Measurements from ENCODE around the gene USP32.

- TF ChIP-seq ATF3 (CRISPR knock-in tag; conservative IDR thresholded peaks at IDR 0.05) (no peak), TEAD1 (CRISPR knock-in tag; IDR thresholded peaks at IDR 0.05) (no peak), FOXP1 (CRISPR knock-in tag; IDR thresholded peaks at IDR 0.05; ENCODE audit: borderline replicate concordance) (no peak), CREB1 (CRISPR knock-in tag; IDR thresholded peaks at IDR 0.05) (no peak), ZNF425 (CRISPR knock-in tag; conservative IDR thresholded peaks at IDR 0.05) (no peak), ATF1 (CRISPR knock-in tag; IDR thresholded peaks at IDR 0.05) (no peak), ARID4B (CRISPR knock-in tag; IDR thresholded peaks at IDR 0.05; ENCODE audit: borderline replicate concordance) (no peak), ELF4 (CRISPR knock-in tag; IDR thresholded peaks at IDR 0.05; ENCODE audit: low read depth) (no peak), MLX (CRISPR knock-in tag; IDR thresholded peaks at IDR 0.05) (no peak), ZNF263 (CRISPR knock-in tag; IDR thresholded peaks at IDR 0.05; ENCODE audit: low read depth) (no peak)
- TF ChIP-seq, protein P1, sequence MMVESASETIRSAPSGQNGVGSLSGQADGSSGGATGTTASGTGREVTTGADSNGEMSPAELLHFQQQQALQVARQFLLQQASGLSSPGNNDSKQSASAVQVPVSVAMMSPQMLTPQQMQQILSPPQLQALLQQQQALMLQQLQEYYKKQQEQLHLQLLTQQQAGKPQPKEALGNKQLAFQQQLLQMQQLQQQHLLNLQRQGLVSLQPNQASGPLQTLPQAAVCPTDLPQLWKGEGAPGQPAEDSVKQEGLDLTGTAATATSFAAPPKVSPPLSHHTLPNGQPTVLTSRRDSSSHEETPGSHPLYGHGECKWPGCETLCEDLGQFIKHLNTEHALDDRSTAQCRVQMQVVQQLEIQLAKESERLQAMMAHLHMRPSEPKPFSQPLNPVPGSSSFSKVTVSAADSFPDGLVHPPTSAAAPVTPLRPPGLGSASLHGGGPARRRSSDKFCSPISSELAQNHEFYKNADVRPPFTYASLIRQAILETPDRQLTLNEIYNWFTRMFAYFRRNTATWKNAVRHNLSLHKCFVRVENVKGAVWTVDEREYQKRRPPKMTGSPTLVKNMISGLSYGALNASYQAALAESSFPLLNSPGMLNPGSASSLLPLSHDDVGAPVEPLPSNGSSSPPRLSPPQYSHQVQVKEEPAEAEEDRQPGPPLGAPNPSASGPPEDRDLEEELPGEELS (CRISPR knock-in tag; IDR thresholded peaks at IDR 0.05) = no peak
- TF ChIP-seq, protein P2, sequence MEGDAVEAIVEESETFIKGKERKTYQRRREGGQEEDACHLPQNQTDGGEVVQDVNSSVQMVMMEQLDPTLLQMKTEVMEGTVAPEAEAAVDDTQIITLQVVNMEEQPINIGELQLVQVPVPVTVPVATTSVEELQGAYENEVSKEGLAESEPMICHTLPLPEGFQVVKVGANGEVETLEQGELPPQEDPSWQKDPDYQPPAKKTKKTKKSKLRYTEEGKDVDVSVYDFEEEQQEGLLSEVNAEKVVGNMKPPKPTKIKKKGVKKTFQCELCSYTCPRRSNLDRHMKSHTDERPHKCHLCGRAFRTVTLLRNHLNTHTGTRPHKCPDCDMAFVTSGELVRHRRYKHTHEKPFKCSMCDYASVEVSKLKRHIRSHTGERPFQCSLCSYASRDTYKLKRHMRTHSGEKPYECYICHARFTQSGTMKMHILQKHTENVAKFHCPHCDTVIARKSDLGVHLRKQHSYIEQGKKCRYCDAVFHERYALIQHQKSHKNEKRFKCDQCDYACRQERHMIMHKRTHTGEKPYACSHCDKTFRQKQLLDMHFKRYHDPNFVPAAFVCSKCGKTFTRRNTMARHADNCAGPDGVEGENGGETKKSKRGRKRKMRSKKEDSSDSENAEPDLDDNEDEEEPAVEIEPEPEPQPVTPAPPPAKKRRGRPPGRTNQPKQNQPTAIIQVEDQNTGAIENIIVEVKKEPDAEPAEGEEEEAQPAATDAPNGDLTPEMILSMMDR (IDR thresholded peaks at IDR 0.05) = no peak
Observed at GRCh38 chr17:60260540-60260939, 131.4 kb downstream of the USP32 start.

Measured in WTC11 (cell line).